SK-N-MC (cell line): ENCODE results near the gene CPA3.

Source experiments
- EZH2 ChIP-seq: fragments of 200-600 bp; sonication (generic); IDR thresholded peaks from one replicate; pipeline ENCODE4 v1.6.1; 2017; ENCODE audit warnings: antibody characterized with exemption
- POLR2AphosphoS5 ChIP-seq: IDR thresholded peaks from 2 replicates; pipeline ENCODE4 v1.6.1; 2012; ENCODE audit warnings: mild to moderate bottlenecking, low read depth, low read length, borderline replicate concordance

- no peak for TF ChIP-seq EZH2
- TF ChIP-seq POLR2AphosphoS5: no peak
Observed at GRCh38 chr3:148873977-148874376, 8.9 kb downstream of the CPA3 start.
